Sigmoid colon (tissue), 7 donors: ENCODE measurements around the gene CRISP2. TPM values are rescaled to one million over a fixed set of nuclear protein-coding genes. Genes with fewer than 3 reads are reported as not detected.

Experiments used
- DNase-seq: peaks from one replicate; pipeline ENCODE4 v3.0.0-alpha.2; 2019
- H3K27ac ChIP-seq, 4 donors: fragments of 200-600 bp; sonication (generic); one replicate each; pipeline ENCODE4 v1.5.1; 2016 to 2019; ENCODE audit warnings: mild to moderate bottlenecking in 1 of 4
- H3K27me3 ChIP-seq, 3 donors: fragments of 200-600 bp; sonication (generic); one replicate each; pipeline ENCODE4 v1.5.1; 2019; ENCODE audit warnings: mild to moderate bottlenecking in 1 of 3
- H3K36me3 ChIP-seq, 4 donors: fragments of 200-600 bp; sonication (generic); one replicate each; pipeline ENCODE4 v1.5.1; 2016 to 2019
- H3K4me1 ChIP-seq, 4 donors: fragments of 200-600 bp; sonication (generic); one replicate each; pipeline ENCODE4 v1.5.1; 2017 to 2019
- H3K4me3 ChIP-seq, 4 donors: fragments of 200-600 bp; sonication (generic); one replicate each; pipeline ENCODE4 v1.5.1; 2017 to 2019; ENCODE audit warnings: mild to moderate bottlenecking in 2 of 4, moderate library complexity in 1 of 4
- H3K9me3 ChIP-seq, 4 donors: fragments of 200-600 bp in 3 of 4; sonication (generic) in 3 of 4; one replicate each; pipeline versions ENCODE4 v1.5.1 to v1.6.1; 2013 to 2019
- CTCF ChIP-seq, 4 experiments: fragments of 450-650 bp in 3 of 4; fragments of 200-600 bp in 1 of 4; IDR thresholded peaks; one replicate each; pipeline ENCODE4 v1.5.1; 2016 to 2019; ENCODE audit warnings: antibody characterized with exemption in 4 of 4, mild to moderate bottlenecking in 3 of 4, moderate library complexity in 2 of 4
- EP300 ChIP-seq, 4 donors: sonication (generic); formaldehyde crosslinking; IDR thresholded peaks; one replicate each; pipeline ENCODE4 v1.6.1; 2017; ENCODE audit warnings: antibody characterized with exemption in 4 of 4
- POLR2A ChIP-seq, 2 donors: fragments of 450-650 bp; IDR thresholded peaks; one replicate each; pipeline ENCODE4 v1.6.1; 2016; ENCODE audit warnings: antibody characterized with exemption in 2 of 2, mild to moderate bottlenecking in 2 of 2, moderate library complexity in 2 of 2
- POLR2AphosphoS5 ChIP-seq, 4 donors: sonication (generic); formaldehyde crosslinking; IDR thresholded peaks; one replicate each; pipeline ENCODE4 v1.6.1; 2017; ENCODE audit warnings: antibody characterized with exemption in 4 of 4
- WGBS, 2 donors: extraction: QIAGEN DNeasy Blood & Tissue Kit; methylation state at CpG; one replicate each; pipeline ENCODE4 v1.1.7; 2013; 5-methylcytosine and 5-hydroxymethylcytosine counted together
- intact Hi-C: fragments of 100-400 bp; cut with DNase I; formaldehyde crosslinking; loops from one replicate; pipeline ENCODE4 v1.15.1; 2023
- polyA plus RNA-seq, 3 donors: library from polyadenylated mRNA; stranded (reverse); fragments of 200-250 nt; gene quantifications; one replicate each; pipeline ENCODE4 v1.2.3, GENCODE V29; 2013
- total RNA-seq, 4 donors: library from RNA; depleted of rRNA; stranded (reverse); fragments of >200 nt; gene quantifications; one replicate each; pipeline ENCODE4 v1.1.0, GENCODE V29; 2016
- donor health status: healthy with polysubstance abuse.
- donor health status: Bipolar disorder and iron deficiency.
- donor health status: healthy.

The CRISP2 gene
- total and polyA plus RNA-seq, 7 donors = not detected

- Histone ChIP-seq H3K27ac (no peak overlapping the region), H3K27me3 (no peaks in the 10 kb centered on the region), H3K4me3 (no peak overlapping the region), H3K4me1 (no peaks in the 10 kb centered on the region), H3K9me3 (peaks cover 0 to 2% (median 0%) of the 10 kb centered on the region in 4 donors), H3K36me3 (no peaks in the 10 kb centered on the region)
- intact Hi-C loops = no loop called here
- TF ChIP-seq CTCF (IDR thresholded peaks at IDR 0.05) (no peak), POLR2A (IDR thresholded peaks at IDR 0.05) (no peak), POLR2AphosphoS5 (IDR thresholded peaks at IDR 0.05) (no peak), EP300 (IDR thresholded peaks at IDR 0.05) (no peak)
- DNase-seq = no peak
- WGBS, 2 donors = 59 to 74% methylated on average over 2 of the region's 2 CpGs
Observed at GRCh38 chr6:49721297-49721696, 8.0 kb upstream of the CRISP2 start.

- 82 to 91% methylated on average over 7 of the region's 7 CpGs for WGBS, 2 donors
- intact Hi-C loops = no loop called here
- DNase-seq = no peak
Observed at GRCh38 chr6:49720372-49720771, 7.0 kb upstream of the CRISP2 start.

GRCh38 chr6:49698478-49698877 is 14.9 kb downstream of the CRISP2 start:
- peaks cover 0 to 4% (median 0%) of the 10 kb centered on the region in 4 donors for H3K9me3 ChIP-seq
- no peaks in the 10 kb centered on the region for H3K4me1 ChIP-seq
- H3K4me3 ChIP-seq = no peak overlapping the region
- no peak for DNase-seq
- H3K36me3 ChIP-seq = no peaks in the 10 kb centered on the region
- H3K27ac ChIP-seq = no peak overlapping the region
- H3K27me3 ChIP-seq = no peaks in the 10 kb centered on the region
- TF ChIP-seq POLR2AphosphoS5 (IDR thresholded peaks at IDR 0.05) = no peak
- intact Hi-C loops = no loop called here

More at GRCh38 chr6:49720372-49720771, 7.0 kb upstream of the CRISP2 start:
- Histone ChIP-seq H3K9me3 (peaks cover 0 to 2% (median 0%) of the 10 kb centered on the region in 4 donors), H3K4me1 (no peaks in the 10 kb centered on the region), H3K36me3 (no peaks in the 10 kb centered on the region), H3K27me3 (no peaks in the 10 kb centered on the region), H3K27ac (no peak overlapping the region), H3K4me3 (no peak overlapping the region)
- TF ChIP-seq POLR2A (IDR thresholded peaks at IDR 0.05) (no peak), CTCF (IDR thresholded peaks at IDR 0.05) (no peak), EP300 (IDR thresholded peaks at IDR 0.05) (no peak), POLR2AphosphoS5 (IDR thresholded peaks at IDR 0.05) (no peak)

GRCh38 chr6:49693512-49693911 is 19.8 kb downstream of the CRISP2 start:
- no peak for DNase-seq
- TF ChIP-seq POLR2A (IDR thresholded peaks at IDR 0.05) (no peak), CTCF (IDR thresholded peaks at IDR 0.05) (no peak), POLR2AphosphoS5 (IDR thresholded peaks at IDR 0.05) (no peak), EP300 (IDR thresholded peaks at IDR 0.05) (no peak)
- 36 to 74% methylated on average over 1 of the region's 1 CpG for WGBS, 2 donors
- H3K9me3 ChIP-seq = peaks cover 0 to 4% (median 0%) of the 10 kb centered on the region in 4 donors
- H3K27ac ChIP-seq = no peak overlapping the region
- H3K36me3 ChIP-seq = no peaks in the 10 kb centered on the region
- intact Hi-C loops = no loop called here
- no peaks in the 10 kb centered on the region for H3K4me1 ChIP-seq
- no peaks in the 10 kb centered on the region for H3K27me3 ChIP-seq
- H3K4me3 ChIP-seq = no peak overlapping the region

- Histone ChIP-seq H3K4me3 (no peak overlapping the region), H3K4me1 (no peaks in the 10 kb centered on the region), H3K9me3 (peaks cover 0 to 4% (median 0%) of the 10 kb centered on the region in 4 donors), H3K36me3 (no peaks in the 10 kb centered on the region), H3K27ac (no peak overlapping the region), H3K27me3 (no peaks in the 10 kb centered on the region)
- 61 to 74% methylated on average over 2 of the region's 2 CpGs for WGBS, 2 donors
- no peak for DNase-seq
- intact Hi-C loops = no loop called here
- TF ChIP-seq CTCF (IDR thresholded peaks at IDR 0.05) = no peak
- no peak for TF ChIP-seq POLR2AphosphoS5 (IDR thresholded peaks at IDR 0.05)
- TF ChIP-seq EP300 (IDR thresholded peaks at IDR 0.05) = no peak
- TF ChIP-seq POLR2A (IDR thresholded peaks at IDR 0.05) = no peak
Observed at GRCh38 chr6:49692534-49692933, 20.8 kb downstream of the CRISP2 start.
